ENCODE results near the gene LDHD.
"Not testable (repeated sequence)": the region's sequence is repeated elsewhere in the genome, so short reads cannot be mapped to it uniquely, and the experiment has no call there.

Gene LDHD

DNA sequence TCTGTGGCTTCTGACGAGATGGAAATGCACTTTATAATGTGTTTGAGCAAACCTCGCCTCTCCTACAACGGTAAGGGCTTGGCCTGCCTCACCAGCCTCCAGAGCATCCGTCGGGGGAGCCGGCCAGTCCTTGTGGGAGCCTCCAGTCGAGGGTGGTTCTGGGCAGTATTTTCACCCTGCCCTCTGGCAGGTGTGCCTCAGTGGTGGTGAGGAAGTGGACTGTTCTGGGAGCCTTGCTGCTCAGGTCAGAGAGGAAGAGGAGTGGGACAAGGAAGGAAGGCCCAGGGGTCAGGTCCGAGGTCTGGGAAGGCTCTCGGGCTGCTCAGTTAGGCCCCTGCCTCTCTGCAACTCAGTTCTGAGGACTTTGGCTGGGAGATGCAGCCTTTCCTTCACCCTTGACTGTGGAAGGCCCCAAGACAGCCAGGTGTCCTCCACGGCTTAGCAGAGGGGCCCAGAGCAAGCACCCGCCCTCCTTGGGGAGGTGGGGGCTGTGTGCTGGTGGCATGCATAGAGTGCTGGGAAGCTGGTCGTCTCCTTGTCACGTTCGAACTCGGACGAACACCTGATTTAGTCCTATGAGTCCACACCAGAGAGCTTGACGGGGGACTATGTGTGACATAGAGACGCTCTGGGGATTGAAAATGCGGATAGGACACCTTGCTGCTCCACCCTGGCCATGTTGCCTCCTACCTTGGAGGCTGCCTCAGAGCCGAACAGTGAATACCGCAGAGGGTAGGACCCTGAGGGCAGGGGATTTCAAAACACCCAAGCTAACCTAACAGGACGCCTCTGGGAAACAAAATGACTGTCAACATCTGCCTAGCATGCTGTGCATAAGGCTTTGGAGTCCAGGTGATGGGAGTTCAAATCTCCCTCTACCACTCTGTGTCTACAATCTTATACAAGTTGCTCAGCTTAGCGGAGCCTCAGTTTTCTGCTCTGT lies 22.7 kb downstream of the LDHD start:
- TF ChIP-seq, protein P1, sequence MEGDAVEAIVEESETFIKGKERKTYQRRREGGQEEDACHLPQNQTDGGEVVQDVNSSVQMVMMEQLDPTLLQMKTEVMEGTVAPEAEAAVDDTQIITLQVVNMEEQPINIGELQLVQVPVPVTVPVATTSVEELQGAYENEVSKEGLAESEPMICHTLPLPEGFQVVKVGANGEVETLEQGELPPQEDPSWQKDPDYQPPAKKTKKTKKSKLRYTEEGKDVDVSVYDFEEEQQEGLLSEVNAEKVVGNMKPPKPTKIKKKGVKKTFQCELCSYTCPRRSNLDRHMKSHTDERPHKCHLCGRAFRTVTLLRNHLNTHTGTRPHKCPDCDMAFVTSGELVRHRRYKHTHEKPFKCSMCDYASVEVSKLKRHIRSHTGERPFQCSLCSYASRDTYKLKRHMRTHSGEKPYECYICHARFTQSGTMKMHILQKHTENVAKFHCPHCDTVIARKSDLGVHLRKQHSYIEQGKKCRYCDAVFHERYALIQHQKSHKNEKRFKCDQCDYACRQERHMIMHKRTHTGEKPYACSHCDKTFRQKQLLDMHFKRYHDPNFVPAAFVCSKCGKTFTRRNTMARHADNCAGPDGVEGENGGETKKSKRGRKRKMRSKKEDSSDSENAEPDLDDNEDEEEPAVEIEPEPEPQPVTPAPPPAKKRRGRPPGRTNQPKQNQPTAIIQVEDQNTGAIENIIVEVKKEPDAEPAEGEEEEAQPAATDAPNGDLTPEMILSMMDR (IDR thresholded peaks at IDR 0.05; ENCODE audit: low read length, missing control alignments), result no peak
- H3K4me3 ChIP-seq (replicated peaks; ENCODE audit: low read depth, low read length), result no peak overlapping the region
- no peak for DNase-seq (ENCODE audit: low read depth)

DNA sequence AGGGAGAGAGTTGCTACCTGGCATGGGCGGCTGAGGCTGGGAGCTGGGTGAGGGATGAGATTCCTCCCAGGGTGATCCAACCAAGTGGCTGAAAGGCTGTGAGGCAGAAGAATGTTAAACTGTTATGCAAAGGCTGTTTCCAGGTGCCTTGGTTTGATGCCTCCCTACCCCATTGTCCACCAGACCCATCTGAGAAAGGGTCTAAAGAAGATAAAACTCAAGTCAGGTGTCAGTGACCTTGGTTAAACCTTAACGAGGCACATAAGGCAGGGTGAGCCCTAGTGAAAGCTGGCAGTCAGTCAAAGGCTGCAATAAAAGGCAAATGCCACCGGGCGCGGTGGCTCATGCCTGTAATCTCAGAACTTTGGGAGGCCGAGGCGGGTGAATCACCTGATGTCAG lies 23.8 kb downstream of the LDHD start:
- TF ChIP-seq, protein P1 (IDR thresholded peaks at IDR 0.05; ENCODE audit: low read length, missing control alignments), result no peak
- H3K4me3 ChIP-seq (replicated peaks; ENCODE audit: low read depth, low read length), result no peak overlapping the region

DNA sequence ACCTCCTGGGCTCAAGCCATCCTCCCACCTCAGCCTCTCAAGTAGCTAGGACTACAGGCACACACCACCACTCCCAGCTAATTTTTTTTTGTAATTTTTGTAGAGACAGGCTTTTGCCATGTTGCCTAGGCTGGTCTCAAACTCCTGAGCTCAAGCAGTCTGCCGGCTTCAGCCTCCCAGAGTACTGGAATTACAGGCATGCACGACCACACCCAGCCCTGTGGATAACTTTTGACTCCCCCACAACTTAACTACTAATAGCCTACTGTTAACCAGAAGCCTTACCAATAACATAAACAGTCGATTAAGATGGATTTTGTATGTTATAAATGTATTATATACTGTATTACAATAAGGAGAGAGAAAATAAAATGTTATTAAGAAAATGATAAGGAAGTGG lies 25.0 kb downstream of the LDHD start:
- H3K4me3 ChIP-seq (replicated peaks; ENCODE audit: low read depth, low read length), result not testable (repeated sequence)
- peak; percentile 20 for DNase-seq (ENCODE audit: low read depth)

More for the DNA sequence above, 23.8 kb downstream of the LDHD start:
- no peak for DNase-seq (ENCODE audit: low read depth)

DNA sequence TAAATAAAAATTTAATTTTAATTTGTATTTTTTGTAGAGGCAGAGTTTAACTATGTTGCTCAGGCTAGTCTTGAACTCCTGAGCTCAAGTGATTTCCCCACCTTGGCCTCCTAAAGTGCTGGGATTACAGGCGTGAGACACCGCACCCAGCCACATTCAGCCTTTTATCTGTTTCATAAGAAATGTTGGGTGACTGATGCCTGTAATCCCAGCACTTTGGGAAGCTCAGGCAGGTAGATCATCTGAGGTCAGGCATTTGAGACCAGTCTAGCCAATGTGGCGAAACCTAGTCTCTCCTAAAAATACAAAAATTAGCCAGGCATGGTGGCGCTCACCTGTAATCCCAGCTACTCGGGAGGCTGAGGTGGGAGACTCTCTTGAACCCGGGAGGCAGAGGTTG lies 25.7 kb downstream of the LDHD start:
- DNase-seq (ENCODE audit: low read depth); H3K4me3 ChIP-seq (replicated peaks; ENCODE audit: low read depth, low read length): not testable (repeated sequence)

DNA sequence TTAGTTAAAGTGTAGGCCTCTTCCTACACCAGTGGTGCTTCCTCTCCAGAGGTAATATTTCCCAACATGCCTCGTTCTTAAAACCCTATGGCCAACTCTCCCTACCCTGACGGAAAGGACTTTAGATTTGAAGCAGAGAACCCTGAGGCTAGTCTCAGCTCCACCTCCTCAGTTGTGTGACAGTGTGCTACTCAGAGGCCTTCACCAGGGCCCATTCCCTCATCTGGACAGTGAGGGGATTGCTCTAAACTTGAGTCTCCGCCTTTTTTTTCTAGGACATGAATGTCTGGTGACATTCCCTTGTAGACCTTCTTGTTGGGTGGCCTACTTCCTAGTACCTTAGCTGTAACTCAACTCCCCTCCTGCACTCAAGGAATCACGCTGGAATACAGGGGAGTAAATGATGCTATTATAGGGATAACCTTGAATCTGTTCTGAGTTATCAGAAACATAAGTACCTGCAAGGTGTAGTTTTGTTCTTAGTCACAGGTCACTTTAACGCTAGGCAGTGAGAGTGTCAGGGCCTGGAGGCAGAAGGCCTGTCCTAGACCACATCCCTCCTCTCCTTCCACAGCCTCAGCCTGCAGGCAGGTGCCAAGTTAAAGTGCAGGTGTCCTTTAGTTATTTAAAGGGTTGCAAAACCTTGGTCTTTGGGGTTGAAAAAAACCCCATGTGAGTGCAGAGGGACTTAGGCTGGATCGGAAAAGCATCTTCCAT lies 26.9 kb downstream of the LDHD start:
- TF ChIP-seq, protein P1 (IDR thresholded peaks at IDR 0.05; ENCODE audit: low read length, missing control alignments), result no peak
- no peak for DNase-seq (ENCODE audit: low read depth)

DNA sequence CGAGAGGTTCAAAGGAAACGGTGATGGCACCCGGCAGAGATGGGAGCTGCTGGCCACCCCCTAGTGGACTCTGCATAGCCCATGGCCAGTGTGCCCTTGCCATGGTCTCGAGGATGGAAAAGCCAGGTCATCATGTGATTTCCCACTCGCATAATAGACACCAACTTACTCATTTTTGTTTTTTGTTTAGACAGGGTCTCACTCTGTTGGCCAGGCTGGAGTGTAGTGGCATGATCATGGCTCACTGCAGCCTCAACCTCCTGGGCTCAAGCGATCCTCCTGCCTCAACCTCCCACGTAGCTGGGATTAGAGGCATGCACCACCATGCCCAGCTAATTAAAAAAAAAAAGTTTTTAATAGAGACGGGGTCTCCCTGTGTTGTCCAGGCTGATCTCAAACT lies 27.6 kb downstream of the LDHD start:
- no peak overlapping the region for H3K4me3 ChIP-seq (replicated peaks; ENCODE audit: low read depth, low read length)
- TF ChIP-seq, protein P1 (IDR thresholded peaks at IDR 0.05; ENCODE audit: low read length, missing control alignments), result no peak
- DNase-seq (ENCODE audit: low read depth), result no peak

More for the DNA sequence above, 26.9 kb downstream of the LDHD start:
- no peak overlapping the region for H3K4me3 ChIP-seq (replicated peaks; ENCODE audit: low read depth, low read length)

DNA sequence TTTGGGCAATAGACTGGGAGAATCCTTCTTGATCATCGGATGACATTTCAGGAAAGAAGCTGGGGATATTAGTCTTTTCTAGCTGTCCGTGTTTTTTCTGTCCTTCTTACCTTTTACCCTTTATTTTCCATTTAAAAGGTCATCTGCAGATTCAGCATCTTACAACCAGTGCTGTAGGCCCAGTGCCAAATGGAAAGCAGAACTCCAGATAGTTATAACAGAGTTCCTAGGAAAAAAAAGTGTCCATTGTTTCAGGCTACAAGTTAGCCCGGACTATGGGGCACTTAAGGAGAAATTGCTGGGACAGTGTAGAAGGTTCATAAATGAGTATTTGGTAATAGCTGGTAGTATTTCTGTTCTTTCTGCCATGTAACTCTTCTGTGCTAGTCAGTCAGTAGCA lies 28.4 kb downstream of the LDHD start:
- DNase-seq (ENCODE audit: low read depth), result peak; percentile 31
- no peak overlapping the region for H3K4me3 ChIP-seq (replicated peaks; ENCODE audit: low read depth, low read length)
- TF ChIP-seq, protein P1 (IDR thresholded peaks at IDR 0.05; ENCODE audit: low read length, missing control alignments), result no peak
